Measurements from ENCODE around the gene SLC9A3. TPM values are rescaled to one million over a fixed set of nuclear protein-coding genes. Genes with fewer than 3 reads are reported as not detected.

Gene SLC9A3
- total RNA-seq, 1 donor from 2014 or later: 1.6 TPM

DNA sequence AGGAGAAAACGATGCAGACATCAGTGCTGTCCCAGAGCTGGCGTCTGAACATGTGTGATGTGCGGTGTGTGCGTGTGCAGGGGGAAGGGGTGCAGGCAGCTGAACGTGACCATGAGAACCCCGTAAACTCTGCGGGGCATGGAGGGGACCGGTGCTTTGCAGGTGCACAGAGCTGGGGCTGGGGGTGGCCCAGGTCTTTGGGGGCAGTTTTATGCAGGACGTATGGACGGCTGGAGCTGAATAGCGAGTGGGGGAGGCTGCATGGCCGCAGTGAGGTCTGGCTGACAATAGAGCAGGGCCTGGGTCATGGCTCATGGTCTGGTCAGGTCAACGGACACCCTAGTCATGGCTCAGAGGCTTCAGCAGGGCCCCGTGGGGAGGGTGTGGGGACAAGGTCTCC is 84.6 kb downstream of the SLC9A3 start:
- Histone ChIP-seq H3K4me3 (ENCODE audit: low read depth, low read length) (no peak overlapping the region), H3K27me3 (ENCODE audit: control insufficient read depth, insufficient read depth, low read length) (no peaks in the 10 kb centered on the region), H3K36me3 (ENCODE audit: control insufficient read depth, insufficient read depth, low read length) (no peaks in the 10 kb centered on the region)
- FAIRE-seq (no peak), DNase-seq (ENCODE audit: low read depth) (no peak)
- TF ChIP-seq, protein P1, sequence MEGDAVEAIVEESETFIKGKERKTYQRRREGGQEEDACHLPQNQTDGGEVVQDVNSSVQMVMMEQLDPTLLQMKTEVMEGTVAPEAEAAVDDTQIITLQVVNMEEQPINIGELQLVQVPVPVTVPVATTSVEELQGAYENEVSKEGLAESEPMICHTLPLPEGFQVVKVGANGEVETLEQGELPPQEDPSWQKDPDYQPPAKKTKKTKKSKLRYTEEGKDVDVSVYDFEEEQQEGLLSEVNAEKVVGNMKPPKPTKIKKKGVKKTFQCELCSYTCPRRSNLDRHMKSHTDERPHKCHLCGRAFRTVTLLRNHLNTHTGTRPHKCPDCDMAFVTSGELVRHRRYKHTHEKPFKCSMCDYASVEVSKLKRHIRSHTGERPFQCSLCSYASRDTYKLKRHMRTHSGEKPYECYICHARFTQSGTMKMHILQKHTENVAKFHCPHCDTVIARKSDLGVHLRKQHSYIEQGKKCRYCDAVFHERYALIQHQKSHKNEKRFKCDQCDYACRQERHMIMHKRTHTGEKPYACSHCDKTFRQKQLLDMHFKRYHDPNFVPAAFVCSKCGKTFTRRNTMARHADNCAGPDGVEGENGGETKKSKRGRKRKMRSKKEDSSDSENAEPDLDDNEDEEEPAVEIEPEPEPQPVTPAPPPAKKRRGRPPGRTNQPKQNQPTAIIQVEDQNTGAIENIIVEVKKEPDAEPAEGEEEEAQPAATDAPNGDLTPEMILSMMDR (IDR thresholded peaks at IDR 0.05; ENCODE audit: insufficient read depth, low read length, severe bottlenecking): no peak

DNA sequence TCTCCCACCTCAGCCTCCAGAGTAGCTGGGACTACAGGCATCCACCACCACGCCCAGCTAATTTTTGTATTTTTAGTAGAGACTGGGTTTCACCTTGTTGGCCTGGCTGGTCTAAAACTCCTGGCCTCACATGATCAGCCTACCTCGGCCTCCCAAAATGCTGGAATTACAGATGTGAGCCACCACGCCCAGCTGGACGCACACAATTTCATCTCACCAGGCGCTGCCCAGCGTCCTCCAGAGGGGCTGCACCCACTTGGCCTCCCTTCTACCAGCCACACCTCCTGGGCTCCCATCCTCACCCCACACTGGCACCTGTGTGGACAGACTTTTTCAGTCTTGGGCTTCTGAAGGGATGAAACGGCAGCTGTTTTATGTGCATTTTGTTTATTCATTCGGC is 85.1 kb downstream of the SLC9A3 start:
- Histone ChIP-seq H3K4me3 (ENCODE audit: low read depth, low read length) (no peak overlapping the region), H3K27me3 (ENCODE audit: control insufficient read depth, insufficient read depth, low read length) (no peaks in the 10 kb centered on the region), H3K36me3 (ENCODE audit: control insufficient read depth, insufficient read depth, low read length) (no peaks in the 10 kb centered on the region)
- TF ChIP-seq, protein P1 (IDR thresholded peaks at IDR 0.05; ENCODE audit: insufficient read depth, low read length, severe bottlenecking): no peak
- DNase-seq (ENCODE audit: low read depth) (no peak), FAIRE-seq (no peak)

DNA sequence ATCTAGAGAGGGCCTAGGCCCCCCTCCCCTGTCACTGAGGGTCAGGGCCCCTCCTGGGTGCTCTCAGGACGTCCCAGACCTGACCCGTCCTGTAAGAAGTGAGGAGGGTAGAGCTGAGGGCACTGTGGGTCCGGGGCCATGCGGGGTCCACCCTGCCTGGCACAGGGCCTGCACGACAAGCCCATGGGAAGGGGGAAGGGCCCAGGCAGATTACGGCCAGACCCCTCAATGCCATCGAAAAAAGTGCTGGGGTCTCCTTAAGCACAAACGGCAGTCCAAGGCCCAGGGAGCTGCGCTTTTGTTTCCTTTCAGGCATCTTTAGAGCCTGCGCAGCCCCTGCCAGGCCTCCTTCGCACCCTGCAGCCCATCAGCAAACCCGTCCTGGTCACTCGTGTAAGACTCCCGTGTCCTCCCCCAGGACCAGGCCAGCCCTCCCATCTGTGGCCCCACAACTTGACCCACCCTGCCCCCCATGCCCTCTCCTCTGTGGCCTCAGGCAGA is 85.7 kb downstream of the SLC9A3 start:
- DNase-seq (ENCODE audit: low read depth) (no peak), FAIRE-seq (no peak)
- TF ChIP-seq, protein P1 (IDR thresholded peaks at IDR 0.05; ENCODE audit: insufficient read depth, low read length, severe bottlenecking): no peak
- Histone ChIP-seq H3K4me3 (ENCODE audit: low read depth, low read length) (no peak overlapping the region), H3K36me3 (ENCODE audit: control insufficient read depth, insufficient read depth, low read length) (no peaks in the 10 kb centered on the region), H3K27me3 (ENCODE audit: control insufficient read depth, insufficient read depth, low read length) (no peaks in the 10 kb centered on the region)

DNA sequence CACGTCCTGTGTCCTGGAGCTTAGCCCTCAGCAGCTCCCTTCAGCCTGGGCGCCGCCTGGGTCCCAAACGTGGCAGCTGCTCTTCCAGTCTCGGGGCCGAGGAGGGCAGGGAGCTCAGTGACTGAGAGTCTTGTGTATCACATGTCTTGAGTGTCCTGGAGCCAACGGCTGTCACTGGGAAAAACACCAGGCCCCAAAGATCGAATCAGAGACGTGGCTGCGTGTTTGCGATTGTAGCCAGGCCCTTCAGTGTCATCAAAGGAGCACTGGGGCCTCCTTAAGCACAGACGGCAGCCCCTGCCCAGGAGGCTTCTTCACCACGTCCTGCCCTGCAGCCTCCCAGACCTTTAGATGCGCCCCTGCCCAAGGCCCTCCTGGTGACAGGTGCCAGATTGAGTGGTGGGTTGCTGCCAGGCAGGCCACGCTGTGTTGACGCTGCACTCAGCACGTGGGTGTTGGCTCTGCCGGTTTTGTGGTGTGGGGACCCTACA is 86.9 kb downstream of the SLC9A3 start:
- no peak for FAIRE-seq
- H3K36me3 ChIP-seq (ENCODE audit: control insufficient read depth, insufficient read depth, low read length): no peaks in the 10 kb centered on the region
- no peak overlapping the region for H3K4me3 ChIP-seq (ENCODE audit: low read depth, low read length)
- TF ChIP-seq, protein P1 (IDR thresholded peaks at IDR 0.05; ENCODE audit: insufficient read depth, low read length, severe bottlenecking): no peak
- H3K27me3 ChIP-seq (ENCODE audit: control insufficient read depth, insufficient read depth, low read length): no peaks in the 10 kb centered on the region
- DNase-seq (ENCODE audit: low read depth): no peak

DNA sequence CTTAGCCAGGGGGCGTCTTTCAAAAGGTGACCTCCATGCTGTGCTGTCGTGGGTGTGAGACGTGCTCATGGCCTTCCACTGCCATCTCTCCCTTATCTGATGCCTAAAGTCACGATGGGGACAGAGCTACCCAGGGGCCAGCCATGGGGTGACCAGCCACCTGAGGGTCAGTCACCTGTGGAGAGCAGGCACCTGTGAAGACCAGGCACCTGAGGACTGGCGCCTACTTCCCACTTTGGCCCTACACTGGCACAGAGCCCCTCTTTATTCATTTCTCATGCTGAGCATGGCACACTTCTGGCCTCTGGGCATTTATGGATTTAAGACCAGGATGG is 87.6 kb downstream of the SLC9A3 start:
- DNase-seq (ENCODE audit: low read depth): no peak
- TF ChIP-seq, protein P1 (IDR thresholded peaks at IDR 0.05; ENCODE audit: insufficient read depth, low read length, severe bottlenecking): no peak

DNA sequence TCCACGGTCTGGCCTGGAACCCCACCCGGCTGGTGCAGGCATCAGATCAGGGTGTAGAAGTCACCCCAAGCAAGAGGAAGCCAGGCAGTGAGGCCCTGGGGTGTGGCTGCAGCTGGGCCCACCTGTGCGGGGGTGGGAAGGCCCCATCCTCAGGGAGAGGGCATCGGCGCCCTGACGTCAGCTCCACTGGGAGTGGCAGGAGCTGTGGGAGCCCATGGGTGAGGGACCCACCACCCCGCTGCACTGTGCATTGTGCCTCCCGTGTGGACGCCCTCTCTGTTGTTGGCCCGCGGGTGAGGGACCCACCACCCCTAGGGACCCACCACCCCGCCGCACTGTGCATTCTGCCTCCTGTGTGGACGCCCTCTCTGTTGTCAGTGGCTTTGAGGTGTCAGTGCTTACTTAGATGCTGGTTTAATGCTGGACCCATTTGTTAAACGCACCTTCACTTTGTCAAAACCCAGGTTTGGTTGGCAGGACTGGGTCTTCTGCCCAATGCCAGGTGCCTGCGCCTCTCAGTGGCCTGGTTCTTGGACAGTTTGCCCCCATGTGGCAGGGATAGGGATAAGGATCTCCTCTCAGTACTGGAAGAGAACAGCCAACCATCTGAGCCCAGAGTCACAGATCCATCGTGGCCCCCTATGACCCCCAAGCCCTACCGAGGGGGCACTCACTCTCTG is 88.1 kb downstream of the SLC9A3 start:
- Histone ChIP-seq H3K27me3 (ENCODE audit: control insufficient read depth, insufficient read depth, low read length) (no peaks in the 10 kb centered on the region), H3K4me3 (ENCODE audit: low read depth, low read length) (no peak overlapping the region), H3K36me3 (ENCODE audit: control insufficient read depth, insufficient read depth, low read length) (no peaks in the 10 kb centered on the region)
- TF ChIP-seq, protein P1 (IDR thresholded peaks at IDR 0.05; ENCODE audit: insufficient read depth, low read length, severe bottlenecking): peak; percentile 60
- DNase-seq (ENCODE audit: low read depth): peak; percentile 20
- no peak for FAIRE-seq

More for the DNA sequence above, 87.6 kb downstream of the SLC9A3 start:
- Histone ChIP-seq H3K36me3 (ENCODE audit: control insufficient read depth, insufficient read depth, low read length) (no peaks in the 10 kb centered on the region), H3K4me3 (ENCODE audit: low read depth, low read length) (no peak overlapping the region), H3K27me3 (ENCODE audit: control insufficient read depth, insufficient read depth, low read length) (no peaks in the 10 kb centered on the region)
- no peak for FAIRE-seq
